Heart left ventricle (tissue), 13 donors: ENCODE results near the gene TAAR6.
"Not testable (repeated sequence)": the region's sequence is repeated elsewhere in the genome, so short reads cannot be mapped to it uniquely, and the experiment has no call there.

Experiments used
- POLR2A ChIP-seq, 2 donors: fragments of 450-650 bp; IDR thresholded peaks; one replicate each; pipeline ENCODE4 v1.6.1; 2017; ENCODE audit warnings: antibody characterized with exemption in 2 of 2, mild to moderate bottlenecking in 2 of 2, moderate library complexity in 2 of 2
- TF ChIP-seq, protein P1 (sequence below), 12 donors: fragments of 200-600 bp; sonication (generic) in 4 of 12; IDR thresholded peaks; one replicate each; pipeline versions ENCODE4 v1.5.0 to v1.8.0; 2018 to 2022; ENCODE audit warnings: antibody characterized with exemption in 12 of 12, mild to moderate bottlenecking in 5 of 12
- donor health status: ischemic (EF 13 %, LVEDD 7.1; RV severe dilation, severe dysfunction).
- donor health status: DM: no; HTN: yes; CAD: no.
- donor health status: DM: no; HTN: no; CAD: no.
- donor health status: ischemic (EF 25% LVEDD 6.9; RV normal size, moderate dysfunction).
- donor health status: ischemic (EF 25% LVEDD 5.7; RV mildly dilated, moderate dysfunction).
- donor health status: ischemic (EF 35%, LVEDD 5.7; RV mildly dilated, moderate dysfunction).
- donor health status: nonischemic (EF 11% LVEDD 7.7; RV severe dilation, severe dysfunction).
- donor health status: DM: yes; HTN: yes; CAD: no.
- donor health status: PGD.
- donor health status: ischemic (EF 29% LVEDD 5.4; RV normal size, mild dysfunction).
- donor health status: nonischemic (EF 23%, LVEDD 6.1; RV moderate dilation, normal function).

DNA sequence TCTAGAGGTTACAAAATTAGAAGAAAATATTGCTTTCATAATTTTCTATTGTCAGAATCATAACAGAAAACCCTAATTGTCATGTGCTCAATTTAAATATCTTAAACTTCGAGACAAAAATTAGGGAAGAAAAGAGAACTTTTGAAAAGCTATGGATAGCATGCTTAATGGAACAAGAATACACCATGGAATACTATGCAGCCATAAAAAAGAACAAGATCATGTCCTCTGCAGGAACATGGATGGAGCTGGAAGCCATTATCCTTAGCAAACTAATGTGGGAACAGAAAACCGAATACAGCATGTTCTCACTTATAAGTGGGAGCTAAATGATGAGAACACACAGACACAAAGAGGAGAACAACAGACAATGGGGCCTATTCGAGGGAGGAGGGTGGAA lies 10.0 kb upstream of the TAAR6 start:
- TF ChIP-seq POLR2A (IDR thresholded peaks at IDR 0.05): not testable (repeated sequence)
- TF ChIP-seq, protein P1, sequence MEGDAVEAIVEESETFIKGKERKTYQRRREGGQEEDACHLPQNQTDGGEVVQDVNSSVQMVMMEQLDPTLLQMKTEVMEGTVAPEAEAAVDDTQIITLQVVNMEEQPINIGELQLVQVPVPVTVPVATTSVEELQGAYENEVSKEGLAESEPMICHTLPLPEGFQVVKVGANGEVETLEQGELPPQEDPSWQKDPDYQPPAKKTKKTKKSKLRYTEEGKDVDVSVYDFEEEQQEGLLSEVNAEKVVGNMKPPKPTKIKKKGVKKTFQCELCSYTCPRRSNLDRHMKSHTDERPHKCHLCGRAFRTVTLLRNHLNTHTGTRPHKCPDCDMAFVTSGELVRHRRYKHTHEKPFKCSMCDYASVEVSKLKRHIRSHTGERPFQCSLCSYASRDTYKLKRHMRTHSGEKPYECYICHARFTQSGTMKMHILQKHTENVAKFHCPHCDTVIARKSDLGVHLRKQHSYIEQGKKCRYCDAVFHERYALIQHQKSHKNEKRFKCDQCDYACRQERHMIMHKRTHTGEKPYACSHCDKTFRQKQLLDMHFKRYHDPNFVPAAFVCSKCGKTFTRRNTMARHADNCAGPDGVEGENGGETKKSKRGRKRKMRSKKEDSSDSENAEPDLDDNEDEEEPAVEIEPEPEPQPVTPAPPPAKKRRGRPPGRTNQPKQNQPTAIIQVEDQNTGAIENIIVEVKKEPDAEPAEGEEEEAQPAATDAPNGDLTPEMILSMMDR (IDR thresholded peaks at IDR 0.05): not testable (repeated sequence)
